Limb (tissue), 2 donors: ENCODE measurements around the gene STK25.

Experiments used
- DNase-seq, 2 donors: peaks; one replicate each; pipeline ENCODE4 v3.0.0-alpha.2; 2016; ENCODE audit errors: extremely low spot score in 2 of 2

STK25 gene

DNA sequence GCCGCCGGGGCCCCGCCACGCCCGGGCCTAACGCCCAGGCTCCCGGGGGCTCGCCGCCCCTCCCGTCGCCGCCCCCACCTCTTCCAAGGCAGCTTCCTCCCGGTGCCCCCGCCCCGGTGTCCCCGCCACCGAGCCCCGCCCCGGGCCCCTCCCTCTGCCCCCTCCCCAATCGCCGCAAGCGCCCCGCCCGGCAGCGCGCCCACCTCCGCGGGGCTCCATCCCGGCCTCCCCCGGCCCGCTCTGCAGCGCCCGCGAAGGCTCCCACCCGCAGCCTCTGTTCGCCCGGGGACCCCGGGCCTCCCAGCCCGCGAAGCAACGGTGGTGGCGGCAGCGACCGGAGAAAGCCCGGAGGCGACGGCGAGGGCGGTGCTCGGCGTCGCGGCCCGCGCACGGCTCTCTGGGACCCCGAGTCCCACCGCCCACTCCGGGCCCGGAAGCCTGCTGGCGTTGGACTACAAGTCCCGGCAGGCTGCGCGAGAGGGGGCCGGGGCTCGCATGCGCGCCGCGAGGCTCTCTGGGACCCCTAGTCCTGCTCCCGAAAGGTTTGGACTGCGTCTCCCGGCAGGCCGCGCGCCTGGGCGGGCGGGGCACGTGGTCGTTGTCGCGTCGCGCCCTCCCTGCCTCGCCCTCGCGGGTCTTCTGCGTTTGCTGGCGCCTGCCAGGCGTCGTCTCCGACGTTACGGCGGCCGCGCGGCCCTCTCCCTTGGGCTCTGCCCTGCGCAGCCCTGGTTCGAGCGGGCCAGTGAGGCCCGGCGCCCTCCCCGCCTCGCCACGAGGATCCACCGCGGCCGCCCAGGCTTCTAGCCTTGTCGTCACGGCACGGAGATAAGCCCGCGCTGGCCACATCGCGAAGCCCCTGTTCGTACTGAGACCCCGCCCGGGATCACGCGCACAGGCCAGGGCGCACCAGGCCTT lies at the start of gene STK25:
Gene STK25 (minus strand): TSS at position 345 of the 915 bp plus-strand sequence. CDS start 549 bp downstream, outside the sequence.
- DNase-seq, result peak; percentile 97 to 99

DNA sequence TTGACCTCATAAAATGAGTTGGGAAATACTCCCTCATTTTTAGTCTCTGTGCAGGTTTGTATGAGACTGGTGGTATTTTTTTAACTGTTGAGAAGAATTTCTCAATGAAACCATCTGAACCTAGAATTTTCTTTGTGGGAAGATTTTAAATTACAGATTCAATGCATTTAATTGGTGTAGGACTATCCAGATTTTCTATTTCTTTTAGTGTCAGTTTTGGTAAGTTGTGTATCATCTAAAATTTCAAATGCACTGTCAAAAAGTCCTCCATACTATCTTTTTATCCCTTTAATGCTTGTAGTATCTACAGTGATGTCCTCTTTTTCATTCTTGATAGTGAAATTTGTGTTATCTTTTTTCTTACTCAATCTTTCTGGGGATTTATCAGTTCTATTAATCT lies 48.4 kb upstream of the STK25 start:
- no peak for DNase-seq

DNA sequence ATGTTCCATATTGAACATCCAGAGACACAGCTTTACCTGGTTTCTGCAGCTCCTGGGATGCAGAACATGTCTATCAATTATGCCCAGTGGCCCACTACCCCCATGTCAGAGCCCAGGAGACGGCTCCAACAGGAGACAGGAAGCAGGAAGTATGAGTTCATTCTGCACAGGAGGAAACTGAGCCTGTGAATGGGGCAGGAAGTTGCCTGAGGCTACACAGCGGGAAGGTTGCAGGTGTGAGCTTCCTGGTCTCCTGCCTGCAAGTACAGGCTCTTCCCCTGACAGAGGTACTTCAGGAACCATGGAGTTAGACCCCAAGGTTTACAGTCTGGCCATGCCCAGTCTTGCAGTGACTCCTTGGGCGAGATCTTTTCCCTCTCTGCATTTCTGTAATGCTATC lies 47.3 kb upstream of the STK25 start:
- DNase-seq, result no peak

DNA sequence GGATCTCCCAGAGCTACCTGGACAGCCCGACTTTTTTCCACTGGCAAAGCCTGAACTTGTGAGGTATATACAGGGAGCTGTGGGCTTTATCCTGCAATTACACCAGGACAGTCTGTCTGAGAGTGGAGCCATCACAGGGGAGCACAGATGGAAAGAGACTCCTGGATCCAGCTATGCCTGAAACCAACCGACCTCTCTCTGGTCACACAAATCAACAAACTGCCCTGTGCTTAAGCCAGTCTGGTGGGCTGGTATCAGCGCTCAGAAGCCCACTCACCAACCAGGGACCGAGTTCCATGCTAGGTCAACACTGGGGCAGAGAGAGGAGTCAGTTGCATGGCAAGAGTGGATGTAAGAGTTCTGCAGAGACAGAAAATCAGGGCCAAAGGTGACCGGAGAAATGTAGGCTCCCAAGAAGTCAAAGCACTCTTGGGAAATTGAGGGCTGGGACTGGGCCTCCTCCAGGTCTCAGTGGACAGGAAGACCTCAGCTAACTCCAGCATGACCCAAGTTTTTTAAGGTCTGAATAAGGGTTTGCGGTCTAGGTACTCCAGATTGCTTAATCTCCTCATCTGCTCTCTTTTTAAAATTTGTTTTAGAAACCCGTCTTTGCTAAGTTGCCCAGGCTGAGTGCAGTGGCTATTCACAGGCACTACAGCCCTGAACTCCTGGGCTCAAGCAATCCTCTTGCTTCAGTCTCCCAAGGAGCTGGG lies 46.4 kb upstream of the STK25 start:
- DNase-seq, result no peak

DNA sequence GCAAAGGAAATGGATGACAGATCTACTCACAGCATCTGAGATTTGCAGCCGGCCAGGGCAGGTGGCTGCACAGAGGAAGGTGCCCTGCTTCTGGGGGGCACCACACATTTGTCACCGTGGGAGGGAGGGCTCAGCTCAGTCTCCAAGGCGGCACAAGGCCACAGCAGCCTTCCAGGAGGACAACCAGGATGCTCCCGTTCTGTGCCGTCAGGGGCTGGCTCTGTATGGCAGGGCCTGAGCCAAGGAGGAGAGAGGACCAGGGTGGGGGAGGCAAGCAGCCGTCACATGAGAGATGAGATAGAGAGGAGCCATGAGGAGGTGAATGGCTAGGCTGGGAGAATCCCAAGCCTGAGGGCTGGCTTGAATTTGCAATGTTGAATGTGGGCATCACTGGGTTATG lies 45.6 kb upstream of the STK25 start:
- no peak for DNase-seq

DNA sequence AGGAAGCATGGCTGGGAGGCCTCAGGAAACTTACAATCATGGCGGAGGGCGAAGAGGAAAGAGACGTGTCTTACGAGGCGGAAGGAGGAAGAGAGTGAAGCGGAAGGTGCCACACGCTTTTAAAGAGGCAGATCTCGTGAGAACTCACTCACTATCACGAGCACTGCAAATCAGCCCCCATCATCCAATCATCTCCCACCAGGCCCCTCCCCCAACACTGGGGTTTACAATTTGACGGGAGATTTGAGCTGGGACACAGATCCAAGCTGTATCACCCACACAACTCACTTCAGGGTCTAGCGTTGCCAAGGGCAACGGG lies 45.1 kb upstream of the STK25 start:
- no peak for DNase-seq

DNA sequence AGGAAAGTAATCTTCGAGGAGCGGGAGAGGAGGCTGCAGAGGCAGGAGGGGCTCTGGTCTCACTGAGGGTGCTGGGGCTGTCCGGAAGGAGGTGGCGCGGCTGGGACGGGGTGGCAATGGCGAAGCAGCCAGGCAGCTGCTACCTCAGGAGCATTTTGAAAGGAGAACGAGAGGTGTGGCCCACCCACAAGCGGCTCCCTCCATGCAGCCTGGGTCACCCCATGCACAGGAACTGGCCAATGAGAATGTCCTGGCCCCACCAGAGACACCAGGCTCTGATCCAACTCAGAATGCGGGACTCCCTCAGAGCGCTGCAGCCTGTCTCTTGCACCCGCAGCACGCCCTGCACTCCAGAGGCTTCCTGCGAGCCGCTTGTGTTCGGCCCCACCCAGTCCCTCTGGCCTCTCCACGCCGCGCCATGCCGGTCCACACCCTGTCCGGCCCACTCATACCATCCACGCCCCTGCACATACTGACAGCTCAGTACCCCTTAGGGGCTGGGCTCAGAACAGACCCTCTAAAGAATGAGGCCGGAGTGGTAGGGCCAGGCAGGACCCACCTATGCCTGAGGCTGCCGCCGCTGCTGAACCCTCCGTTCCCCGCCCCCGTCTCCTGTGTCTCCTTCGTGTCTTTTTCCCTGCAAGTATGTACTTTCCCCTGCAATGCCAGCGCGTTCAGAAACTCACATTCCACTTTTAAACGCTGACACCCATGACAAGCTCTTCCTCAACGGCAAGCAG lies 43.8 kb upstream of the STK25 start:
- no peak for DNase-seq

DNA sequence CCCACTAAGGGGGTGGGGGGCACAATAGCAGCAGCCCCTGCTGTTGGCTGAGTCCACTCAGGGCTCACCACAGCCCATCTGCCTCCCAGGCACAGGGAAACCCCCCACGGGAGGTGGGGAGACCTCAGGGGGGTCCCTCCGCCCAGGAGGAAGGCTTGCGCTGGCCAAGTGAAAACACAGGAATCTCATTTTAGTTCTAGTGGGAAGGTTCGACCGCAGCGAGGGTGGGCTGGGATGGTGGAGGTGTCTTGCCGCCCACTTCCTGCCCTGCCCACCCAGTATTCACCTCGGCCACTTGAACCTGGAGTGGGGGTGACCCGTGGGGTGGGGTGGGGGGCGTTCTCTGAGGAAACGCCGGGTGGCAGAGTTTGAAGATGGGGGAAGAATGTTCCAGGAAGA lies 43.2 kb upstream of the STK25 start:
- DNase-seq, result no peak

DNA sequence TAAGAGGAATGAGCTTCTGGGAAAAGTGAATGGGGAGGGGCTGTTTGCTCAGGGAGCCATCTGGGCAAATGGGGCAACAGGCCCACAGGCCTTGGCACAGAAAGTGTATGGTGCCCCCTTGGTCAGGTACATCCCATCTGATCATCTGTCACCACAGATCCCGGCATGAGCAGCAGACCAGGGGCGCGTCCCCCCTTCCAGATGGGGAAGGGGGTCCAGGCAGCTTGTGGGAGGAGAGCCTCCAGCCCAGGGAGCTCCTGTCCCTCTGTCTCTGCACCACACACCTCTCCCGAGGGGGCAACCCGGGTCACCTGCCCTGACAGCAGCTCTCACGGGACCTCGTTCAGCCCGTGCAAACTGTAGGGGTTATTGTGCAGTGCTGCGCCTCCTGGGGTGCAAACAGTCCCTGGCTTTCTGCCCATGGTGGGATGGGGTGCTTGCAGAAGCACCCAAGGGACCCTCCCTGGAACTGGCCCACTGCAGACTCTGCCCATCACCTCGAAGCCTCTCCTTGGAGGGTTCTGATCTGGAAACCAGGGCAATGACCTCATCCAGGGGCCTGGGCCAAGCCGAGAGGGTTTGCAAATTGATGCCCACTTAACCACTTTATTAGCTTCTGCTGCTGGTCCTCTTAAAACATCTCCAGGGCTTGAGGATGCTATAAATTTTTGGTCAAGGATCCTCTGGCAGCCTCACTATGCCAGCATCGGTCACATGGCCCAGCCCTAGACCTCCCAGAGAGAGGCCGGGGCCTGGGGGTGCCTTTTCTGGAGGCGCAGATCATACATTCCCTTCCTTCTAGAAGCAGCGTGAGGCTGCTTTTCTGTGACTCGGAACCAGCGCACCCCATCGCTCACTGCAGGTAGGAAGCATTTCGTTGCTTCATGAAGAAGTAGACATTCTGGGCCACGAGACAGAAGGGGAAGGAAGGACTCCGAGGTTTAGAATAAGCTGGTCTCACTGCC lies 42.5 kb upstream of the STK25 start:
- DNase-seq, result no peak

DNA sequence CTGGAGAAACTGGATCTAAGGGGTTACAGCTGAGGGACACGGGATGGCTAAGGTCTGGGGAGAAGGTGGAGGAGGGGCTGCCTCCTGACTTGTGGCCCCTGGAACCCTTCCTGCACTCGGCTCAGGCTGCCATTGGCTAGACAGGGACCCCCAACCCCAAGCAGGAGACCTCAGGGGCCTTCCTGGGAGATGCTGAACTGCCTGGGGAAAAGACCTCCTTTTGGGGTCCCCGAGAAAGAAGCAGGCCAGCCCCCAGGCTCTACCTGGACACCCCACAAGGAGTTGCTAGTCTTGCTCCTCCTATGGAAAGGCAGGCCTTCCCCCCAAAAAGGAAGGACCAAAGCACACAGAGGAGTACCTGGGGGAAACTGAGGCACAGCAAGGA lies 40.1 kb upstream of the STK25 start:
- no peak for DNase-seq

DNA sequence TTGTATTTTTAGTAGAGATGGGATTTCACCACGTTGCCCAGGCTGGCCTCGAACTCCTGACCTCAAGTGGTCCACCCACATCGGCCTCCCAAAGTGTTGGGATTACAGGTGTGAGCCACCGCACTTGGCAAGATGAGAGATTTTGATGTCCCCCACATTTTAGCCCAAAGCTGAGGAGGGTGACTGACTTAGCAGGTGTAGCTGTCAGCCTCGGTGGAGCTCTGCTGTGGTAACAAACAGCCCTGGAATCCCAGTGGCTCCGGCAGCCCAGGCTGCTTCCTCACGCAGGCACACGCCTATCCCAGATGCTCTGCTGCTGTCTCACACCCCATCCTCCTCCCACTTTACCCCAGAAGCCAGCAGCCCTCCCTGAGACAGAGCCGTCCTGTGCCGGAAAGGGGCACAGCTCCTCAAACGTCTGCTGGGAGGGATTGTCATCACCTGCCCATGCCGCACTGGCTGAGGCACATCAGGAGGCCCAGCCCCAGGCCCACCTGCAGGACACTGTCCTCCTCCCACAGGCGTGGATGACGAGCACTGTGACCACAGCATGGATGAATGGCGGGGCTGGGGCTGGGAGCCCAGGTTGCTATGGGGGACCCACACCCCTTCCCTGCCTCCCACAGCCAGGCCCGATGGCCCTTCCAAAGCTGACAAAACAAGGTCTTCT lies 39.5 kb upstream of the STK25 start:
- DNase-seq, result no peak

DNA sequence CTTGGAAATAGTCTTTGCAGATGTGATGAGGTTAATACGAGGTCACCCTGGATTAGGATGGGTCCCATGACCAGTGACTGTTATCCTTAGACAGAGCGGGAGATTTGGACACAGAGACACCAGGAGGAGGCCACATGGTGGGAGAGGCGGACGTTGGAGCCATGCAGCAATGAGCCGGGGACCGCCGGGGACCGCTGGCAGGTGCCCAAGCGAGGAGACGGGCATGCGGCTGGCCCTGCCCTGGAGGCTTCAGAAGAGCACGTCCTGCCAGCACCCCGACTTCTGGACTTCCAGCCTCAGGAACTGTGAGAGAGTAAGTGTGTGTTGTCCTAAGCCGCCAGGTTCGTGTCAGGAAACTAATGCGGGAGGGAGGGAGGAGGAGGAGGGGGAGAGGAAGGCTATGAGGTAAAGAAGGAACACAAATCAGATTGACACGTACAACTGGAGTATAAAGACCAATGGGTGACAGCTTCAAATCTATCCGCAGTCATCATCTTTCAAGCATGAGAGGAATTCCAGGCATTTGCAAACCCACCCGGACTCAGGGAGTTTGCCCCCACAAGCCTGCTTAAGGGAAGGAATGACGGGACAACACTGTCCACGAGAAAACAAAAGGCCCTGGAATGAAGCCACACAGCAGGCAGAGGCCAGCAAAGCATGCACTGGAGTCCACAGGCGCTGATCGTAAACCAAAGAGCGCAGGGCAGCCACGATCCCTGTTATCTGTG lies 38.6 kb upstream of the STK25 start:
- DNase-seq, result peak in 1 of 2 donors; percentile 76

DNA sequence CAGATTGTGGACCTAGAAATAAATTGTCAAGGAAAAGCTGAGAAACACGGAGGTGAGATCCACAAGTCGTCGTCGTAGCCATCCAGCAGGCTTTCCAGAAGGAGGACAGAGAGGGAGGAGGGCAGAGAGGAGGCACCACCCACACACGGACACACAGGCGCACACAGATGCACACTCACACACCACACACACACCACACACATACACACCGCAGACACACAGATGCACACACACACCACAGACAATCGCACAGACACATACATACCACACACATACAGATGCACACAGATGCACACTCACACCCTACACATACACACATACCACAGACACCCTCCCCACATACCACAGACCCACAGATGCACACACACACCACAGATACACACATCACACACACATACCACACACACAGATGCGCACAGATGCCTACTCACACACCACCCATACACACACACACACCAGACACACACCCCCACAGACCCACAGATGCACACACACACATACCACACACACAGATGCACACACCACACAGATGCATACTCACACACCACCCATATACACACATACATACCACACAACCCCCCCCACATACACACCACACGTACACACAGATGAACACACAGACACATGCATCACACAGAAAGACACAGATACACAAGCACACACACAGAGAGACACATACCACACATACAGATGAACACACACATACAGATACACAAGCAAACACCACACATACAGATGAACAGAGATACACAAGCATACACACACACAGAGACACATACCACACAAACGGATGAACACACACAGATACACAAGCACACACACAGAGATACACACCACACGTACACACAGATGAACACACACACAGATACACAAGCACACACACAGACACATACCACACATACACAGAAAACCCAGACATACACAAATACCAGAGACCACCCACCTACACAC lies 37.4 kb upstream of the STK25 start:
- no peak for DNase-seq

DNA sequence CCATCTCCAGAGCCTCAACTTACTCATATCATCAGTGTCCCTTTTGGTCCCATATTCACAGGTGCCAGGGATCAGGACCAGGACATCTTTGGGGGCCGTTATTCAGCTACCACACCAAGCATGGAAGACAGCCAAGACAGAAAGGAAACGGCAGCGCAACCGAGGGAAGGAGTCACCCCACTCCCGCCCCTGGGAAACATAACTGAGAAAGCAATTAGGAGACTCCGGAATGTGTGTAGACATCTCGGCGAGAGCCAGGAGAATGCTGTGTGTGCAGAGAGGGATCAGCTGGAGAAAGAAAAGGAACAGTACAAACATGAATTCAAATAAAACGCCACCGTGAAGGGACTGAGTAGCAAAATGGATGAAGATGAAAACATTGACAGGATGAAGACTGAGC lies 36.7 kb upstream of the STK25 start:
- no peak for DNase-seq

DNA sequence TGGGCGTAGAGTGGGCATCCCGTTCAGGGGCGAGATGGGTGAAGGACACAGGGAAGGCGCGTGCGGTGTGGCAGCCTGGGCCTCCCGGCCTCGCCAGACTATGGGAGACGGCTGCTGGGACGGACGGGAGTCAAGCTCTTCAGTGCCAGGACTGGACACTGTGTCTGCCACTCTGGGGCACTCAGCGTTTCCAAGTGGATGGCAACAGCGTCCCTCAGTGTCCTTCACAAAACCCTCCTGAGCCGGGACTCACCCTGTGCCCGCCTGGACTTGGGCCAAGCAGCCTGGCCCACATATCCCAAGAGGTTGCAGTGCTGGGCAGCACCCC lies 33.9 kb upstream of the STK25 start:
- no peak for DNase-seq

DNA sequence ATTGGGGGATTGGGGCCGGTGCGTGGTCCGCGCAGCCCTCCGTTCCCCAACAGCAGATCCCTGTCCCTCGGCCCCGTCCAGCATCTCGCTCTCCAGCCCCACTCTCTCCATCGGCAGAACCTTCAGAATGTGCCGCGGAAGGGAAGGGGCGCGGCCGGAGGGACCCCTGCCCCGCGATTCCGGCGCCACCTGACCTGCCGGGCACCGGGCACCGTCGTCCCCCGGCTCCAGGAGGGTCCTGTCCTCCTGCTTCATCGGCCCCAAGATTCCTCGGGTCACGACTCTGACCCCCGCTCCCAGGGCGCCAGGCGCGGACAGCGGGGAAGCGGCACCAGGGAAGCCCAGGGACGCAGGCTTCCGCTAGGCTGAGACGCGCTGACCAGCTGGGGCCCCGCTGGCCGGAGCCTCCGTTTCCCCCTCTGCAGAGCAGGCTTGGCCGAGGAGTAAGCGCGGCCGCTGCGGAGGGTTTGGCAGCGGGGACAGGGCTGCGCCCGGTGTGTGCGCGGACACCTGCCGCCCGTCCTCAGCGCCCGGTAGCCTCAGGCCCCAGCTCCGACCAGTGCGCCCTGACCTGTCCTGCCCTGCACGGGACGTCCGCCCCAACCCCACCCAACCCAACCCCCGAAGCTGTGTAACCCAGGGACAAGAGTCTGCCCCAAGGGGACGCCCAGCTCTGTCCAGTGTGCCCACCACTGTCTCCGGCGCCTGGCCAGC lies 33.3 kb upstream of the STK25 start:
- DNase-seq, result no peak

DNA sequence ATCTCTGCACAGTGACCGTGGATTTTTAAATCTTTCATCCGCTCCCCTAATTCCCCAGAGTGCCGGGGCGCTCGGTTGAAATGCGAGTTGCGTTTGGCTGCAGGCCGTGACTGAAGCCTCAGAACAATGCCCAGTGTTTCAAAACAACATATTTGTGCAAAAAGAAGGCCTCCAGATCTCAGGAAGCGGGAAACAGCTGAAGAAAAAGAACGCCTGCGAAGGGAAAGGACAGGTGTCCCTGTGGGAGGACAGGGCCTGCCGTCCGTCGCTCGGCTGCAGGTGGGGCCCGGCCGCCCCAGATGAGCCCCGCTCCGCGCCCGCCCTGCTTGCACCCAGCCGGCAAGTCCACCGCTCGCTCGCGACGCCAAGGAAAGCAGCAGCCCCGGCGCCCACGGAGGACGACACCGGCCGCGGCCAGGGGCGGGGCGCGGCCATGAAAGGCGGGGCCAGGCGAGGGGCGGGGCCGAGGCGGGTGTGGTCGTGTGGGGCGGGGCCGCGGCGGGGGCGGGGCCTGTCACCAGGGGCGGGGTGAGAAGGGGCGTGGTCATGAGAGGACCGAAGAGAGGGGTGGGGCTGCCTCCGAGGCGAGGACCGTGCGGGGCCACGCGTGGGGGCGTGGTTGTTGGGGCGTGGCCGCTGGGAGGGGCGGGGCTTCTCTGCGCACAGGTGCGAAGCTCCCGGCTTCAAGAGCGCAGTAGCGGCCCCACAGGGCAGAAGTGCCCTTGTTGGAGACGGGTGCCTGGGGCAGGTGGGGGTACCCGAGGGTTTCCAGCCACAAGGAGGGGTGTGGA lies 32.6 kb upstream of the STK25 start:
- DNase-seq, result peak in 1 of 2 donors; percentile 79
